HCT116 (cell line): Measurements from ENCODE around the gene FMO2. TPM values are rescaled to one million over a fixed set of nuclear protein-coding genes. Genes with fewer than 3 reads are reported as not detected.

Experiments used
- ATAC-seq: fragments of 200-7000 bp; cut with Tn5 transposase; 2 replicates; pipeline ENCODE4 v1.9.1; 2020; ENCODE audit warnings: mild to moderate bottlenecking, moderate library complexity
- BruUV-seq: library from RNA; stranded (reverse); fragments of 400-500 nt; replicated peaks from 2 replicates; lab custom pipeline; 2021; lab: Mats Ljungman, UMichigan
- CTCF ChIA-PET: fragments of 300-600 bp; sonication (Branson Sonifier 250); formaldehyde crosslinking; loops from one replicate; lab custom pipeline; 2021; ENCODE audit warnings: antibody characterized with exemption; lab: Charles Lee
- POLR2A ChIA-PET: fragments of 300-600, 350-600 bp; sonication (Branson Sonifier 250); formaldehyde crosslinking; loops from one replicate; lab custom pipeline; 2021; ENCODE audit warnings: antibody characterized with exemption; lab: Charles Lee
- RAD21 ChIA-PET, 2 experiments: fragments of 300-600 bp; sonication (Branson Sonifier 250); formaldehyde crosslinking; loops; one replicate each; lab custom pipeline; 2023; ENCODE audit warnings: low total read pairs in 2 of 2; ENCODE audit not compliant: uncharacterized antibody in 2 of 2, unreplicated experiment in 2 of 2, low non-redundant PET in 1 of 2; lab: Charles Lee
- DNase-seq: peaks from one replicate; pipeline ENCODE4 v3.0.0-alpha.2; 2010; ENCODE audit warnings: low read depth, low spot score
- H2AFZ ChIP-seq: fragments of 200-600 bp; shearing (Covaris generic), sonication (generic); 2 replicates; pipeline ENCODE4 v1.6.1; 2017; ENCODE audit warnings: low read depth, mixed run types, mixed read lengths, antibody characterized with exemption, low read length; ENCODE audit not compliant: poor library complexity, severe bottlenecking
- H3K27ac ChIP-seq: 2 replicates; pipeline ENCODE4 v1.5.1; 2012; ENCODE audit warnings: low read depth, low read length
- H3K27me3 ChIP-seq: fragments of 200-600 bp; sonication (generic); 2 replicates; pipeline ENCODE4 v1.6.1; 2016; ENCODE audit warnings: mixed run types, low read length, mixed read lengths; ENCODE audit not compliant: insufficient read depth
- H3K36me3 ChIP-seq, 2 experiments: fragments of 200-500 bp in 1 of 2; fragments of 200-600 bp in 1 of 2; sonication (Bioruptor generic) in 1 of 2; sonication (generic) in 1 of 2; 2 replicates each; pipeline versions ENCODE4 v1.5.1 to v1.6.1; 2014 to 2016; ENCODE audit warnings: low read length in 2 of 2, inconsistent platforms in 1 of 2, mixed read lengths in 1 of 2, mixed run types in 1 of 2; ENCODE audit not compliant: insufficient read depth in 2 of 2, control insufficient read depth in 1 of 2
- H3K4me1 ChIP-seq, 2 experiments: fragments of 200-600 bp in 1 of 2; sonication (generic) in 1 of 2; 2 replicates each; pipeline versions ENCODE4 v1.5.1 to v1.6.1; 2012 to 2017; ENCODE audit warnings: low read length in 2 of 2, inconsistent platforms in 1 of 2, mild to moderate bottlenecking in 1 of 2, mixed read lengths in 1 of 2, mixed run types in 1 of 2, moderate library complexity in 1 of 2; ENCODE audit not compliant: insufficient read depth in 2 of 2, control insufficient read depth in 1 of 2
- H3K4me2 ChIP-seq: fragments of 200-600 bp; sonication (generic); 2 replicates; pipeline ENCODE4 v1.6.1; 2017; ENCODE audit warnings: mixed run types, low read length, mixed read lengths
- H3K4me3 ChIP-seq, 2 experiments: fragments of 200-600 bp in 1 of 2; sonication (generic) in 1 of 2; replicated peaks in 1 of 2; 2 replicates each; pipeline ENCODE4 v1.5.1; 2011 to 2016; ENCODE audit warnings: low read length in 2 of 2, control low read depth in 1 of 2, low read depth in 1 of 2, mild to moderate bottlenecking in 1 of 2, mixed read lengths in 1 of 2, mixed run types in 1 of 2
- H3K79me2 ChIP-seq: fragments of 200-600 bp; sonication (generic); 2 replicates; pipeline ENCODE4 v1.6.1; 2017; ENCODE audit warnings: mild to moderate bottlenecking, mixed run types, low read length, moderate library complexity, mixed read lengths; ENCODE audit not compliant: insufficient read depth
- H3K9ac ChIP-seq: fragments of 200-600 bp; sonication (generic); 2 replicates; pipeline ENCODE4 v1.6.1; 2016; ENCODE audit warnings: low read length, mixed read lengths
- H3K9me2 ChIP-seq: fragments of 200-600 bp; sonication (generic), shearing (Covaris generic); 2 replicates; pipeline ENCODE4 v1.6.1; 2017; ENCODE audit warnings: mixed run types, mild to moderate bottlenecking, moderate library complexity; ENCODE audit not compliant: insufficient read depth
- H3K9me3 ChIP-seq, 2 experiments: fragments of 200-500 bp in 1 of 2; fragments of 200-600 bp in 1 of 2; sonication (Bioruptor generic) in 1 of 2; sonication (generic) in 1 of 2; 2 replicates each; pipeline ENCODE4 v1.6.1; 2014 to 2017; ENCODE audit warnings: low read length in 2 of 2, mixed read lengths in 2 of 2, inconsistent platforms in 1 of 2, low read depth in 1 of 2, mild to moderate bottlenecking in 1 of 2, mixed run types in 1 of 2, moderate library complexity in 1 of 2; ENCODE audit not compliant: control insufficient read depth in 1 of 2, insufficient read depth in 1 of 2
- H4K20me1 ChIP-seq: fragments of 200-600 bp; sonication (generic), shearing (Covaris generic); 2 replicates; pipeline ENCODE4 v1.6.1; 2017; ENCODE audit warnings: mixed run types, mild to moderate bottlenecking, moderate library complexity; ENCODE audit not compliant: insufficient read depth
- EGR1 ChIP-seq: IDR thresholded peaks from 2 replicates; pipeline ENCODE4 v1.6.1; 2012; ENCODE audit warnings: low read depth
- ELF1 ChIP-seq: IDR thresholded peaks from 2 replicates; pipeline ENCODE4 v1.6.1; 2012; ENCODE audit warnings: low read depth, borderline replicate concordance
- EZH2phosphoT487 ChIP-seq: fragments of 200-600 bp; IDR thresholded peaks from 2 replicates; pipeline ENCODE4 v1.6.1; 2018; ENCODE audit warnings: antibody characterized with exemption, borderline replicate concordance
- FOSL1 ChIP-seq: IDR thresholded peaks from 2 replicates; pipeline ENCODE4 v1.6.1; 2012; ENCODE audit warnings: low read depth
- JUND ChIP-seq: IDR thresholded peaks from 2 replicates; pipeline ENCODE4 v1.6.1; 2012
- POLR2AphosphoS5 ChIP-seq: IDR thresholded peaks from 2 replicates; pipeline ENCODE4 v1.6.1; 2011; ENCODE audit warnings: mild to moderate bottlenecking, low read depth, low read length, moderate library complexity
- SP1 ChIP-seq: IDR thresholded peaks from 2 replicates; pipeline ENCODE4 v1.6.1; 2012; ENCODE audit warnings: low read depth
- SRF ChIP-seq: IDR thresholded peaks from 2 replicates; pipeline ENCODE4 v1.6.1; 2012; ENCODE audit warnings: low read depth
- TCF7L2 ChIP-seq: IDR thresholded peaks from 2 replicates; pipeline ENCODE4 v1.7.0; 2011; ENCODE audit warnings: borderline replicate concordance, inconsistent platforms; ENCODE audit not compliant: insufficient read depth, insufficient read length; ENCODE audit errors: extremely low read depth
- YY1 ChIP-seq: IDR thresholded peaks from 2 replicates; pipeline ENCODE4 v1.6.1; 2011; ENCODE audit warnings: low read length, low read depth, moderate library complexity, mild to moderate bottlenecking; ENCODE audit not compliant: insufficient replicate concordance; ENCODE audit errors: extremely low read depth
- ZFX ChIP-seq: fragments of 450-650 bp; IDR thresholded peaks from 2 replicates; pipeline ENCODE4 v1.6.1; 2017
- ZNF274 ChIP-seq: fragments of 200-500 bp; sonication (Bioruptor generic); IDR thresholded peaks from 2 replicates; pipeline ENCODE4 v1.6.1; 2014; ENCODE audit warnings: mild to moderate bottlenecking, low read depth, low read length, inconsistent platforms
- intact Hi-C: fragments of 100-400 bp; cut with micrococcal nuclease; formaldehyde crosslinking; loops from 2 replicates; pipeline ENCODE4 v1.10.0; 2022
- total RNA-seq: library from RNA; stranded (reverse); gene quantifications from one replicate; pipeline ENCODE4 v1.2.1, GENCODE V29; 2021; ENCODE audit not compliant: unreplicated experiment
- TF ChIP-seq, protein P1 (sequence below): IDR thresholded peaks from 2 replicates; pipeline ENCODE4 v1.6.1; 2012
- TF ChIP-seq, protein P2 (sequence below), 3 experiments: fragments of 200-600 bp in 1 of 3; sonication (generic) in 1 of 3; IDR thresholded peaks in 2 of 3; conservative IDR thresholded peaks in 1 of 3; 2 replicates each; pipeline ENCODE4 v1.5.1; 2012 to 2017; ENCODE audit warnings: low read depth in 2 of 3, low read length in 2 of 3, antibody characterized with exemption in 1 of 3, borderline replicate concordance in 1 of 3, control low read depth in 1 of 3, mild to moderate bottlenecking in 1 of 3, mixed read lengths in 1 of 3, mixed run types in 1 of 3, moderate library complexity in 1 of 3; ENCODE audit not compliant: insufficient read depth in 1 of 3
- TF ChIP-seq, protein P3 (sequence below): IDR thresholded peaks from 2 replicates; pipeline ENCODE4 v1.6.1; 2012
- TF ChIP-seq, protein P4 (sequence below): IDR thresholded peaks from 2 replicates; pipeline ENCODE4 v1.6.1; 2011; ENCODE audit warnings: mild to moderate bottlenecking, low read length, moderate library complexity; ENCODE audit not compliant: insufficient replicate concordance; ENCODE audit errors: extremely low read depth

The FMO2 gene
- total RNA-seq, 1 experiment from 2014 or later: 0.30 TPM

DNA sequence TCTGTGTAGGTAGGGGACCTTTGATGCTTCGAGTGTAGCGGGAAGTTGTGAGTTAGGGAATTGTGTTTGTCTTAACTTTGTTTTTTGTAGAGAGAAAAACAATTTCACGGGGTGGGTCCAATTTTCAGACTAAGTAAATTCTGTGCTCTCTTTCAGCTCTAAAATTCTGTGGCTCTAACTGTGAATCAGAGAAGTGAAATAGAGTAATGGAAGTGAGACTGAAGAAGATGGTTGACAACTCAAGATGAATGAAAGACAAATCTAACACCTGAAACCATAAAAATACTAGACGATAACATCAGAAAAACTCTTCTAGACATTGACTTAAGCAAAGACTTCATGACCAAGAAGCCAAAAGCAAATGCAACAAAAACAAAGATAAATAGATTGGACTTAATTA is 58.8 kb downstream of the FMO2 start:
- no peaks in the 10 kb centered on the region for H3K79me2 ChIP-seq
- no peak overlapping the region for H3K9ac ChIP-seq
- intact Hi-C loops: loop anchor here (10.0 kb wide), 2 partner anchors 161 to 471 kb away; no protein-coding TSS in a partner anchor
- TF ChIP-seq EZH2phosphoT487 (no peak), JUND (no peak), POLR2AphosphoS5 (no peak), FOSL1 (no peak), SRF (no peak), ZFX (no peak), YY1 (no peak), TCF7L2 (no peak), ELF1 (no peak), ZNF274 (no peak), EGR1 (no peak), SP1 (no peak)
- TF ChIP-seq, protein P1, sequence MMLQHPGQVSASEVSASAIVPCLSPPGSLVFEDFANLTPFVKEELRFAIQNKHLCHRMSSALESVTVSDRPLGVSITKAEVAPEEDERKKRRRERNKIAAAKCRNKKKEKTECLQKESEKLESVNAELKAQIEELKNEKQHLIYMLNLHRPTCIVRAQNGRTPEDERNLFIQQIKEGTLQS: no peak
- TF ChIP-seq, protein P2, sequence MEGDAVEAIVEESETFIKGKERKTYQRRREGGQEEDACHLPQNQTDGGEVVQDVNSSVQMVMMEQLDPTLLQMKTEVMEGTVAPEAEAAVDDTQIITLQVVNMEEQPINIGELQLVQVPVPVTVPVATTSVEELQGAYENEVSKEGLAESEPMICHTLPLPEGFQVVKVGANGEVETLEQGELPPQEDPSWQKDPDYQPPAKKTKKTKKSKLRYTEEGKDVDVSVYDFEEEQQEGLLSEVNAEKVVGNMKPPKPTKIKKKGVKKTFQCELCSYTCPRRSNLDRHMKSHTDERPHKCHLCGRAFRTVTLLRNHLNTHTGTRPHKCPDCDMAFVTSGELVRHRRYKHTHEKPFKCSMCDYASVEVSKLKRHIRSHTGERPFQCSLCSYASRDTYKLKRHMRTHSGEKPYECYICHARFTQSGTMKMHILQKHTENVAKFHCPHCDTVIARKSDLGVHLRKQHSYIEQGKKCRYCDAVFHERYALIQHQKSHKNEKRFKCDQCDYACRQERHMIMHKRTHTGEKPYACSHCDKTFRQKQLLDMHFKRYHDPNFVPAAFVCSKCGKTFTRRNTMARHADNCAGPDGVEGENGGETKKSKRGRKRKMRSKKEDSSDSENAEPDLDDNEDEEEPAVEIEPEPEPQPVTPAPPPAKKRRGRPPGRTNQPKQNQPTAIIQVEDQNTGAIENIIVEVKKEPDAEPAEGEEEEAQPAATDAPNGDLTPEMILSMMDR (IDR thresholded peaks at IDR 0.05 in 2 of 3, conservative IDR thresholded peaks at IDR 0.05 in 1 of 3; ENCODE audit: borderline replicate concordance in 1 of 3, insufficient read depth in 1 of 3, low read depth in 2 of 3, low read length in 2 of 3): no peak
- TF ChIP-seq, protein P3, sequence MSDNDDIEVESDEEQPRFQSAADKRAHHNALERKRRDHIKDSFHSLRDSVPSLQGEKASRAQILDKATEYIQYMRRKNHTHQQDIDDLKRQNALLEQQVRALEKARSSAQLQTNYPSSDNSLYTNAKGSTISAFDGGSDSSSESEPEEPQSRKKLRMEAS: no peak
- TF ChIP-seq, protein P4, sequence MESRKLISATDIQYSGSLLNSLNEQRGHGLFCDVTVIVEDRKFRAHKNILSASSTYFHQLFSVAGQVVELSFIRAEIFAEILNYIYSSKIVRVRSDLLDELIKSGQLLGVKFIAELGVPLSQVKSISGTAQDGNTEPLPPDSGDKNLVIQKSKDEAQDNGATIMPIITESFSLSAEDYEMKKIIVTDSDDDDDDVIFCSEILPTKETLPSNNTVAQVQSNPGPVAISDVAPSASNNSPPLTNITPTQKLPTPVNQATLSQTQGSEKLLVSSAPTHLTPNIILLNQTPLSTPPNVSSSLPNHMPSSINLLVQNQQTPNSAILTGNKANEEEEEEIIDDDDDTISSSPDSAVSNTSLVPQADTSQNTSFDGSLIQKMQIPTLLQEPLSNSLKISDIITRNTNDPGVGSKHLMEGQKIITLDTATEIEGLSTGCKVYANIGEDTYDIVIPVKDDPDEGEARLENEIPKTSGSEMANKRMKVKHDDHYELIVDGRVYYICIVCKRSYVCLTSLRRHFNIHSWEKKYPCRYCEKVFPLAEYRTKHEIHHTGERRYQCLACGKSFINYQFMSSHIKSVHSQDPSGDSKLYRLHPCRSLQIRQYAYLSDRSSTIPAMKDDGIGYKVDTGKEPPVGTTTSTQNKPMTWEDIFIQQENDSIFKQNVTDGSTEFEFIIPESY: no peak
- H3K27ac ChIP-seq: no peak overlapping the region
- no peaks in the 10 kb centered on the region for H3K27me3 ChIP-seq
- no peak overlapping the region for H2AFZ ChIP-seq
- no peak overlapping the region for H3K4me2 ChIP-seq
- H3K4me3 ChIP-seq: no peak overlapping the region
- ATAC-seq (no peak), DNase-seq (no peak)
- no peaks in the 10 kb centered on the region for H3K9me3 ChIP-seq
- no peaks in the 10 kb centered on the region for H3K4me1 ChIP-seq
- ChIA-PET POLR2A (no interaction called here), CTCF (interaction anchor here (2.1 kb wide), 2 partner anchors 15 to 17 kb away, joined by 4 to 9 read pairs; no protein-coding TSS in a partner anchor), RAD21 (no interaction called here)
- H3K9me2 ChIP-seq: no peaks in the 10 kb centered on the region
- BruUV-seq: no TSS peak
- no peaks in the 10 kb centered on the region for H4K20me1 ChIP-seq
- no peaks in the 10 kb centered on the region for H3K36me3 ChIP-seq
